Placental epithelial cell (primary cell): Measurements from ENCODE around the gene ICAM1. TPM values are rescaled to one million over a fixed set of nuclear protein-coding genes. Genes with fewer than 3 reads are reported as not detected.

Experiments used
- small RNA-seq: library from RNA; depleted of rRNA; stranded (forward); fragments of <200 nt; gene quantifications from one replicate; pipeline ENCODE3, GENCODE V24; 2012
- total RNA-seq: library from RNA; depleted of rRNA; stranded (reverse); fragments of >200 nt; gene quantifications from 2 replicates; pipeline ENCODE4 v1.2.3, GENCODE V29; 2012

ICAM1 gene, protein sequence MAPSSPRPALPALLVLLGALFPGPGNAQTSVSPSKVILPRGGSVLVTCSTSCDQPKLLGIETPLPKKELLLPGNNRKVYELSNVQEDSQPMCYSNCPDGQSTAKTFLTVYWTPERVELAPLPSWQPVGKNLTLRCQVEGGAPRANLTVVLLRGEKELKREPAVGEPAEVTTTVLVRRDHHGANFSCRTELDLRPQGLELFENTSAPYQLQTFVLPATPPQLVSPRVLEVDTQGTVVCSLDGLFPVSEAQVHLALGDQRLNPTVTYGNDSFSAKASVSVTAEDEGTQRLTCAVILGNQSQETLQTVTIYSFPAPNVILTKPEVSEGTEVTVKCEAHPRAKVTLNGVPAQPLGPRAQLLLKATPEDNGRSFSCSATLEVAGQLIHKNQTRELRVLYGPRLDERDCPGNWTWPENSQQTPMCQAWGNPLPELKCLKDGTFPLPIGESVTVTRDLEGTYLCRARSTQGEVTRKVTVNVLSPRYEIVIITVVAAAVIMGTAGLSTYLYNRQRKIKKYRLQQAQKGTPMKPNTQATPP
- total RNA-seq, result 0.87 and 1.2 TPM in 2 replicates

DNA sequence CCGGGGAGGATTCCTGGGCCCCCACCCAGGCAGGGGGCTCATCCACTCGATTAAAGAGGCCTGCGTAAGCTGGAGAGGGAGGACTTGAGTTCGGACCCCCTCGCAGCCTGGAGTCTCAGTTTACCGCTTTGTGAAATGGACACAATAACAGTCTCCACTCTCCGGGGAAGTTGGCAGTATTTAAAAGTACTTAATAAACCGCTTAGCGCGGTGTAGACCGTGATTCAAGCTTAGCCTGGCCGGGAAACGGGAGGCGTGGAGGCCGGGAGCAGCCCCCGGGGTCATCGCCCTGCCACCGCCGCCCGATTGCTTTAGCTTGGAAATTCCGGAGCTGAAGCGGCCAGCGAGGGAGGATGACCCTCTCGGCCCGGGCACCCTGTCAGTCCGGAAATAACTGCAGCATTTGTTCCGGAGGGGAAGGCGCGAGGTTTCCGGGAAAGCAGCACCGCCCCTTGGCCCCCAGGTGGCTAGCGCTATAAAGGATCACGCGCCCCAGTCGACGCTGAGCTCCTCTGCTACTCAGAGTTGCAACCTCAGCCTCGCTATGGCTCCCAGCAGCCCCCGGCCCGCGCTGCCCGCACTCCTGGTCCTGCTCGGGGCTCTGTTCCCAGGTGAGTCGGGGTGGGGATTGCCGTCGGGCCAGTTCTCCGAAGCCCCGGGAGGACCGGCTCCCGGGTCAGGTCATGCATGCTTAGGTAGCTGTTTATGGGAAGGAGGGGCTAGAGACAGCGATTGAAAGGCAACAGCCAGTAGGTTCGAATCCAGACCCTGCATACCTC is at the start of gene ICAM1:
ICAM1 (plus strand) TSS at position 505 of the 779 bp plus-strand sequence; CDS start at position 545, 40 bp downstream.

DNA sequence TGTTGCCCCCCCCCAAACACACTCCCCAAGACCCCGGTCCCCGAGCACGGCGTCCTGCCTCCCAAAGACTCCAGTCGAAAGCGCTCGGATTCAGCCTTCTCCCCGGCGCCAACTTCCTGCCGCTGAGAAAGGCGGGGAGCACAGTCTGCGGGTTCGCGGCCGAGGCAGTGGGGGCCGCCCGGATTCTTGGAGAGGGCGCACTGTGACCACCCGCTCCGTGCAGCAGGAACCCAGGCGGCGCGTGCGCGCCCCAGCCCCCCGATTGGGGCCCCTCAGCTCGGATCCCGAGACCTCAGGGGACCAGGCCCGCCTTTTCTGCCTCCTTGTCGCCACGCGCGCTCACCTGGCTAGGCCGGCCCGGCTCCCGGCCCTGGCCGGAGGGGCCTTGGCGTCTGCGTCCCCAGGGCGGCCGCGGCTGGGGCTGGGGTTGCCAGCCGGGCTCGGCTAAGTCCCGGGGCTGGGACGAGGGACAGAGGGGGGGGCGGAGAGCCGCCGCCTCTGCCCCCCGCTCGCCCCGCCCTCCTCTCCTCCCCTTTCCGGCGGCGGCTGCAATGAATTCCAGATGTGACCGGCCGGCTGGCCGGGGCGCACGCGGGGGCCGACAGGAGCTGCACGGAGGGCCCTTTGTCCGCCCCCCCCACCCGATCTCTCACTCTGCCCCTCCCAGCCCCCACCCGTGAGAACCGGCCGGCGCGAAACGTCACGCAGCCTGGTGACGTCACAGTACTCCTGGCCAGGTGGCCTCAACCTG is 39.9 kb upstream of the ICAM1 start, which contains the start of gene S1PR2:
S1PR2 (minus strand) TSS at position 471 of the 751 bp plus-strand sequence. CDS start 6,426 bp downstream, outside the sequence.

GRCh38 chr19:10251792-10252694 is 18.9 kb upstream of the ICAM1 start, which contains the start of gene MRPL4:
Gene MRPL4, plus strand, starts transcription at chr19:10252214. Its CDS starts 40 bp downstream, at chr19:10252254.

DNA sequence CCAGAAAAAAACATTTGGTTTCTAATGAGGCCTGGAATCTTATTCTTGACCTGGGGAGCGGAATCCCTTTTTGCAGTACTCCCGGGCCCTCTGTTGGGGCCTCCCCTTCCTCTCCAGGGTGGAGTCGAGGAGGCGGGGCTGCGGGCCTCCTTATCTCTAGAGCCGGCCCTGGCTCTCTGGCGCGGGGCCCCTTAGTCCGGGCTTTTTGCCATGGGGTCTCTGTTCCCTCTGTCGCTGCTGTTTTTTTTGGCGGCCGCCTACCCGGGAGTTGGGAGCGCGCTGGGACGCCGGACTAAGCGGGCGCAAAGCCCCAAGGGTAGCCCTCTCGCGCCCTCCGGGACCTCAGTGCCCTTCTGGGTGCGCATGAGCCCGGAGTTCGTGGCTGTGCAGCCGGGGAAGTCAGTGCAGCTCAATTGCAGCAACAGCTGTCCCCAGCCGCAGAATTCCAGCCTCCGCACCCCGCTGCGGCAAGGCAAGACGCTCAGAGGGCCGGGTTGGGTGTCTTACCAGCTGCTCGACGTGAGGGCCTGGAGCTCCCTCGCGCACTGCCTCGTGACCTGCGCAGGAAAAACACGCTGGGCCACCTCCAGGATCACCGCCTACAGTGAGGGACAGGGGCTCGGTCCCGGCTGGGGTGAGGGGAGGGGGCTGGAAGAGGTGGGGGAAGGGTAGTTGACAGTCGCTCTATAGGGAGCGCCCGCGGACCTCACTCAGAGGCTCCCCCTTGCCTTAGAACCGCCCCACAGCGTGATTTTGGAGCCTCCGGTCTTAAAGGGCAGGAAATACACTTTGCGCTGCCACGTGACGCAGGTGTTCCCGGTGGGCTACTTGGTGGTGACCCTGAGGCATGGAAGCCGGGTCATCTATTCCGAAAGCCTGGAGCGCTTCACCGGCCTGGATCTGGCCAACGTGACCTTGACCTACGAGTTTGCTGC is 16.1 kb downstream of the ICAM1 start, which contains the start of gene ICAM4:
ICAM4 (plus strand) TSS at position 153 of the 935 bp plus-strand sequence; CDS start at position 211, 58 bp downstream.

DNA sequence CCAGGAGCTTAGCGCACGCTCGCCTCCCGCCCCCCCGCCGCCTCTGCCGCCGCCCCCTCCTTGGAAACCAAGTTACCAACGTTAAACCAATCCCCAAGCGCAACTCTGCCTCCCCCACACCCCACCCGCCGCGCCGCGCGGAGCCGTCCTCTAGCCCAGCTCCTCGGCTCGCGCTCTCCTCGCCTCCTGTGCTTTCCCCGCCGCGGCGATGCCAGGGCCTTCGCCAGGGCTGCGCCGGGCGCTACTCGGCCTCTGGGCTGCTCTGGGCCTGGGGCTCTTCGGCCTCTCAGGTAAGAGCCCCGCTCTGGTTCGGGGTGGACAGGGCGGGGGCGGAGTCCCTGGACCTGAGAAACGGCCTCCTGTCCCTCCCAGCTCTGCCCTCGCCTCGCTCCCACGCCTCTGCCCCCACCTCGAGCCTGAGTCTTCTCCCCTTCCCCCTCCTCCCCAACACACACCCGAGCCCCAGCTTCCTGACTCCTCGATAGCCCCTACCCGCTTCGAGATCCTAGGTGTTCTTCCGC is 19.0 kb downstream of the ICAM1 start, which contains the start of gene ICAM5:
ICAM5 (plus strand) TSS at position 117 of the 521 bp plus-strand sequence; CDS start at position 209, 92 bp downstream.

DNA sequence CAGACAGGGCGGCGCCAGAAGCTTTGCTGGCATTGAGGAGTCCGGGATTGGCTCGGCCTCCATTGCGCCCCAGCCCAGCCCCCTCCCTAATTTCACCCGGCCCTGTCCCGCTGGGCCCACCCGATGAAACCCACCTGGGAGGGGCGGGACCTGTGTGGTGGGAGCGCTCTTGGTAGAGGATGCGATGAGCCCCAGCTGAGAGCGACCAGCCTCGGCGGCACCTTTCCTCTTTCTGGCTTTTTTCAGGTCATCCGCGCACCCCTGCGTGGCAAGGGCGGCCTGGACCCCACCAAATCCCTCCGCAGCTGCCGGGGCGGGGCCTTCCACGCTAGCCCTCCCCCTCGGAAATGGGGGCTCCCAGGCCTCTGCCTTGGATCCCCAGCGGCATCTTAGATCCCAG is 38.5 kb downstream of the ICAM1 start, which contains the start of gene ZGLP1:
ZGLP1 (minus strand) TSS at position 393 of the 400 bp plus-strand sequence.

GRCh38 chr19:10315335-10316214 is 44.7 kb downstream of the ICAM1 start, which contains the start of gene FDX2:
Gene FDX2, minus strand, starts transcription at chr19:10316015. Its CDS starts 19 bp downstream, at chr19:10315996.

DNA sequence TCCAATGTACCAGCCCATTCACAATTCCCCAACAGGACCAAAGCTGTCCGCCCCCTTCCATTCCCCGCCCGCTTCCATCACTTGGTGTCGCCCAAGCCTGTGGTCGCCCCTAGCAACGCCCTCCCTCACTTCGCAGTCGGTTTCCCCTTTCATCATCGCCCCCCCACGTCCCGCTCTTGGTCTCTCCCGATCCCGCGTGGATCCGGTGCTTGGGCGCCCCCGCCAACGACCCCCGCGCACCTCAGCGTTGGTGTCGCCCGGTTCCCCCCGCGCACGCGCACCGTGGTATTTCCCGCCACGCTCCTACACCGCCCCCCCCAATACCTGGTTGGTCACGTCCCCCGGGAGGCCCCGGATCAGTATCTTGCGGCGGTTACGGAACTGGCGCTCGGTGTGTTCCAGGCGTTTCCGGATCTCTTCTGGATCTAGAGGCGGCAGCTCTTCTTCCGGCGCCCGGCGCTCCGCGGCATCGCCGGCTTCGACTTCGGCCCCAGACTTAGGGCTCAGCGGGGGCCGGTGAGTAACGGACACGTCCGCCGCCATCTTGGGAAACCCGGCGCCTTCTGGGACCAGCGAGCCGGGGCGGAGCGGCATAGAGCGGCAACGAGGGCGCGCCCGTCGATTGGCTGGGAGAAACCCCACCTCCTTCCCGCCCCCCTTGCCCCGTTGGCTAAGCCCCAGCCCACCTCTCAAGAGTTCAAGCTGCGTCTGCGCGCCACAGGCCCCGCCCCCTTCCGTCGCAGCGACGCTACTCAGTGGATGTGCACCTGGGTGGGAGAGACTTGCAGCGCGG is 62.2 kb downstream of the ICAM1 start, which contains the start of gene RAVER1:
RAVER1 (minus strand) TSS at position 565 of the 793 bp plus-strand sequence; CDS start at position 543, 22 bp downstream.

Small RNA genes within 50 kb of the gene (small RNA-seq; reads per million reads assigned to genes)
- gene AC011511.1 (not detected), gene AC011511.4 (not detected), gene MIR4322 (not detected)

Other genes starting within 250 kb of the ICAM1 start
- gene SHFL, start 184.8 kb upstream of the ICAM1 start, total RNA-seq, result 11.2 and 19.6 TPM in 2 replicates
- gene ANGPTL6, start 168.4 kb upstream of the ICAM1 start, total RNA-seq, result 0.11 TPM in 1 of 2 replicates, not detected in the other
- 20.4 and 31.2 TPM in 2 replicates for gene PPAN, start 164.8 kb upstream of the ICAM1 start, total RNA-seq
- gene P2RY11, start 159.4 kb upstream of the ICAM1 start, total RNA-seq, result 3.4 and 4.3 TPM in 2 replicates
- gene EIF3G, start 151.2 kb upstream of the ICAM1 start, total RNA-seq, result 250 and 265 TPM in 2 replicates
- gene DNMT1, start 76.2 kb upstream of the ICAM1 start, total RNA-seq, result 40.6 and 45.5 TPM in 2 replicates
- gene S1PR2, start 39.8 kb upstream of the ICAM1 start, total RNA-seq, result 10.6 and 18.1 TPM in 2 replicates
- gene MRPL4, start 18.9 kb upstream of the ICAM1 start, total RNA-seq, result 31.4 and 53.6 TPM in 2 replicates
- 0.22 and 2.4 TPM in 2 replicates for gene ICAM4, start 15.8 kb downstream of the ICAM1 start, total RNA-seq
- 0.39 and 1.1 TPM in 2 replicates for gene ICAM5, start 18.8 kb downstream of the ICAM1 start, total RNA-seq
- gene ZGLP1, start 38.7 kb downstream of the ICAM1 start, total RNA-seq, result 0.39 and 0.87 TPM in 2 replicates
- 10.6 and 20.5 TPM in 2 replicates for gene FDX2, start 44.9 kb downstream of the ICAM1 start, total RNA-seq
- gene RAVER1, start 62.4 kb downstream of the ICAM1 start, total RNA-seq, result 9.8 and 19.5 TPM in 2 replicates
- 5.7 and 5.9 TPM in 2 replicates for gene ICAM3, start 68.5 kb downstream of the ICAM1 start, total RNA-seq
- 81.2 and 86.0 TPM in 2 replicates for gene TYK2, start 109.5 kb downstream of the ICAM1 start, total RNA-seq
- gene CDC37, start 132.4 kb downstream of the ICAM1 start, total RNA-seq, result 98.9 and 126 TPM in 2 replicates
- gene PDE4A, start 149.4 kb downstream of the ICAM1 start, total RNA-seq, result 0.87 and 1.6 TPM in 2 replicates
- 52.8 and 56.9 TPM in 2 replicates for gene KEAP1, start 232.2 kb downstream of the ICAM1 start, total RNA-seq
- gene S1PR5, start 246.3 kb downstream of the ICAM1 start, total RNA-seq, result 0.39 TPM in 1 of 2 replicates, not detected in the other